EH (cell line): ENCODE measurements around the gene PAMR1.
"Not testable (repeated sequence)": the region's sequence is repeated elsewhere in the genome, so short reads cannot be mapped to it uniquely, and the experiment has no call there.

Experiments used
- DNase-seq: peaks from one replicate; pipeline ENCODE4 v3.0.0-alpha.2; 2015; ENCODE audit warnings: low read depth

PAMR1 gene

GRCh38 chr11:35543481-35543880 is 18.1 kb upstream of the PAMR1 start:
- DNase-seq, result no peak

DNA sequence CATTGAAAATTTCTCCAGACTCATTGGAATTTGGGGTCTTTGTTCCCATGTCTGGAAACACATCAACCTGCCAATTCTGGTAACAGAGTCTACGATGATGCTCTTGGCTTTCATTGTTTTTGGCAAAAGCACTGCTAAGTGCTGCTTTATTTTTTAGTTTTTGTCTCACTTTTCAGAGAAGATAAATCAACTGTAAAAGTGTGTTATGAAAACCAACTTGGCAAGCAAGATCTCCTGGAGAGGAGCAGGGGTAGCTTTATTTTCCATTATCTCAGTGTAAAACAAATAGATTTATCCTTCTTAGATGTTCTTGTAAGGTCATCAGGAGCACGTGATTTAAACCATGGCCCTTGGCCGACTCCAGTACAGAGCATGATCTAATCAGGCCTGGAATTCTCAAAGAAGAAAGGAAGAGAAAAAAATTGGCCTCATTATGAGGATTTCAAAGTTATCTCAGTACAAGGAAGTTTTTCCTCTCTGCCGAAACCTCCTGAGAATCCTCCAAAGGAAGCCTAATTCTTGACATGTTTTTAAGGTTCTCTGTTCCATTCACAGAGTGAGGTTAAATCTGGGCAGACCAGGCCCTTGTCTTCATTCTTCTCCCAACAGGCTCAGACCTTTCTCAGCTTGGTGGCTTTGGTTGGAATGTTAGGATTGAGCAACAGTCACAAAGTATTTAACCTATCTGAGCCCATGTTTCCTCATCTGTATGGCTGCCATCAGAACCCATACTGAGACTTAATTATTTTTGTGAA is 16.4 kb upstream of the PAMR1 start:
- peak; percentile 96 for DNase-seq

- peak; percentile 44 for DNase-seq
These were observed 15.1 kb upstream of the PAMR1 start for GRCh38 chr11:35540526-35540925.

DNA sequence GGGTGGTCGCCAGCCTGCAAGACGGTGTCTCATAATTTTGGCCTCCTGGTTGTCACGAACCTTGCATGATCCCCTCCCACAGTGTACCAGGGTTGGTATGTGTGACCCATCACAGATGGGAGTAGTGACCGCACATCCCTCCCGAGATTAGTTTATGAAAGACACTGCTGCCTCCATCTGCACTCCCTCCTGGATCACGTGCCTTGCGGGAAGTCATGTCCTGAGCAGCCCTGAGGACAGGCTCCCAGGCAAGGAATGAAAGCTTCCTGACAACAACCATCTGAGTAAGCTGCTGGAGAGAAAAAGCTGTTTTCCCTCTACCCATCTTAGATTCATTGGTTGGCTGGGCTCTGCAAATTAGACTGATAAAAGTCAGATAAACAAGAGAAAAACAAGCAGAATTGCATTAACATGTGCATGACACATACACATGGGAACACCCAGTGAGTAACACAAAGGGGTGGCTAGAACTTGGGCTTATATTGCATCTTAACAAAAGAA is 14.4 kb upstream of the PAMR1 start:
- DNase-seq, result peak; percentile 96

- peak; percentile 59 for DNase-seq
These were observed 13.8 kb upstream of the PAMR1 start for GRCh38 chr11:35539256-35539655.

DNA sequence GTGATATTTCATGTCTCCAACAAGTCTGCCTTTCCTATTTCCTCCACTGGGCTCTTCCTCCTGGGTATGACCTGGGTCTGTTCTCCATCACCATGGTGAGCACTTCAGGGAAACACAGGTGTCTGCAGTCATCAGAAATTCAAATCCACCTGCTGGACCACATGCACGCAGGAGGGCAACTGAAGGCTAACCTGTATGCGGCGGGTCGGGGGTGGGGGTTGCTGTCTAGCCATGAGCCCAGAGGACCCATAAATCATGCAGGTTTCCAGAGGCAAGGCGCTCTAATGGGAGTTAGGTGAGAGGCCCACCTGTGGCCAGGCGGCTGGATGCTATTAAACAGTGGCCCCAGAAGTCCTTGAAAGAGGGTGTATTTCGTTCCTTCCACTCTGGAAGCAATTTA is 11.1 kb upstream of the PAMR1 start:
- DNase-seq, result no peak

- peak; percentile 59 for DNase-seq
These were observed 5.8 kb upstream of the PAMR1 start for GRCh38 chr11:35531246-35531645.

DNA sequence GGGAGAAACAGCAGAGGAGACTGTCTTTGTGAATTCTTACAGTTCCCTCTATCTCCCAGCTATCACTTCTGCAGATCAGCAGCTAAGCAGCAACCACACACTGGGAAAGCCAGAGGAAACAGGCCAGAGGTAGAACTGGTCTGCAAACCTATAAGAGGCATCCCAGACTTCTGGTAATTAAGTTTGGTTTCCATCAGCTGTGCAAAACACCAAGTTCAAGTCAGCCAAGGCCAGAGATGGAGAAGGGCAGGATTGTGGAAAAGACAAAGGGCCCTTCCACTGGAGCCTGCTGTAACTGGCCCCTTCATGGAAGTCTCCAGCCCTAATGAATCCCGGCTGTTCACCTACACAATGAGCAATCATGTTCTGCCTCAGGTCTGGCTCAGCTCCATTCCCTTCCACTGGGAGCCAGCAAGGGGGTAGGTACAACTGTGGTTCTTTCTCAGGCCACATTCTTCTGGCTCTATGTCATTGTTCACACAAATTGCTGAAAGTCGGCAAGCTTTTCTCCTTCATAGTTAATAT is 4.6 kb upstream of the PAMR1 start:
- peak; percentile 97 for DNase-seq

DNA sequence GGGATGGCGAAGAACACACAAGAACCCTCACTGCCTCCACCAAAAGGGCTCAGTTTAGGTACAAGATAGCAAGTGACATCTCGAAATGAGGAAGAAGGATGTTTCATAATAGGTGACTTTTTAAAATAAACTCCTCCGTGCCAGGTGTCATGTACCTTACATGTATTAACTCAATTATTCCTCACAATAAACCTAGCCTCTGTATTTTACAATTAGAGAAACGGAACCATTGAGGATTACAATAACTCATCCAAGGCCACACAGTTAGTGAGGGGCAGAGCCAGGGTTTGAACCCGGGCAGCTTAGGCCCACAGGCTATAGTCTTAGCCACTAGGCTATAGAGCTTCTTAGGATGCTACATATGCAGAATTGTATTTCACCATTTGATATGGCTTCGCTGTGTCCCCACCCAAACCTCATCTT is 965 bp upstream of the PAMR1 start:
- peak; percentile 39 for DNase-seq

DNA sequence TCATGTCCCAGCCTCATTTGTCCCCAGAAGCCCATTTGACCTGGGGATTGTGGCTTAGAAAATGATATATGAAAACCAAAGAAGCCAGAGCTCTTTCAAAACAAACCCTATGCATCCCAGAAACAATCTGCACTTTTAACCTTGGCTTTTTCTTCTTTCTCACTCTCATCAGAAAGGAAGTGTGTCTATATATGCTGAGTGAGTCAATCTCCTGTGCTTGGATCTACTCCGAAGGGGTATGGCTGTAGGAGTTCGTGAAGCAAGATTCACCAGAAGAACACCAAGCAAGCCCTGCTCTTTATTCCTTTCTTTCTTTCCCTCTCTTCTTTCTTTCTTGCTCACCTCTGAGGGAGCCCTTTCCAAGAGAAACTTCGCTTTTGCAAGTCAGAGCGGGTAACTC is 636 bp downstream of the PAMR1 start:
- DNase-seq, result peak; percentile 69

DNA sequence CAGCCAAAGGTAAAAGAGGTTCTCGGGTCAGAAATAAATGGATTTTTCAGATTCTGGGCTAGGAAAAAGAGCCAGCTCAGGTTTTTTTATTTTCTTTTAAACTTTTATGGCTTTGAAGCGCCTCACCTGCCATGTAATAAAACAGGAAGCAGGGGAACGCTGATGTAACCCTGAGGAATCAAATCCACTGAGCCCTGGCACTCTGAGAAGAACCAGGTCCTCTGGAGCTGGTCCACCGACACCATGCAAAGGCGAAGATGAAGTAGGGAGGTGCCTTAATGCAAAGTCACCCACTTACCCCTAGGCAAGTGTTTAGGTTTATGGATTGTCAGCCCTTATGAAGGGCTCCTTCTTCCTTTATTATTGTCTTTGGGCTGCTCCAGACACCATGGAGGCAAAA is 1.6 kb downstream of the PAMR1 start:
- no peak for DNase-seq

DNA sequence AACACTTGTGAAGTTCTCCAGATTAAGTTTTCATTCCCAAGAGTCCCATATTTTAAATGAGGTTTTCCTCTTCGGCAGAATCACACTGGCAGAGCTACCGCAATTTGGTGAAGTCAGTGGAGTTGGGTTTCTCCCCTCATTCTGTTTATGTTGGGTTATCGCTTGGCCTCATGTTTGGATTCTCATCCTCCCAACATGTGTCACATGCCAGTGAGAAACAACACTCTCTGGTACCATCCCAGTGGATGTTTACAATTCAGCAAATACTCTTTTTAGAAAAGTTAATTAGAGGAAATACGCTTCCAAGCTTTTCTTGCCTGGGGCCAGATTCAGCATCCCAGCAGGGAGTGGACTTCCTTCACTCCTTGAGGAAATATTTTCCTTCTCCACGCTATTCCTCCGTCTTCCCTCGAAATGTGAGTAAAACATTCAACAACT is 2.1 kb downstream of the PAMR1 start:
- peak; percentile 93 for DNase-seq

GRCh38 chr11:35522091-35522490 is 3.3 kb downstream of the PAMR1 start:
- DNase-seq, result not testable (repeated sequence)

GRCh38 chr11:35520376-35520775 is 5.0 kb downstream of the PAMR1 start:
- DNase-seq, result peak; percentile 35

- DNase-seq, result peak; percentile 27
These were observed 6.7 kb downstream of the PAMR1 start for GRCh38 chr11:35518766-35519165.

GRCh38 chr11:35517481-35517880 is 7.9 kb downstream of the PAMR1 start:
- no peak for DNase-seq

- no peak for DNase-seq
These were observed 9.0 kb downstream of the PAMR1 start for GRCh38 chr11:35516403-35516802.

DNA sequence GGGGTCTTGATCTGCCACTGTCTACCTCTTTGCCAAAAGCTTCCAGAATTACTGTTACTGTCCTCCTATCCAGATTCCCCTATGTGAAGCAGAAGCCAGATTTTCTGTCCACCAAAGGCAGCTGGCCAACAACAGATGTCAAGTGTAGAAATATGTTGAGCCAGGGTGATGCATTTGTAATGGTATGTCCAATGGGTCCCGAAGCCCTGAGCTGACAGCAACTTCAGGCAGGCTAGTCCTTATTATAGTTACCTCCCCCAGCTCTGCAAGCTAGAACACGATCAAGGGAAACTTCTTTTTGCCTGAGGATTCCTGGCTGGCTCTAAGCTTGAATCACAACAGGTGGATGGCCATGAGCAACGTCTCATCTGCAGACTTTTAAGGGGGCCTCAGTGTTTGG is 10.2 kb downstream of the PAMR1 start:
- DNase-seq, result peak; percentile 93

DNA sequence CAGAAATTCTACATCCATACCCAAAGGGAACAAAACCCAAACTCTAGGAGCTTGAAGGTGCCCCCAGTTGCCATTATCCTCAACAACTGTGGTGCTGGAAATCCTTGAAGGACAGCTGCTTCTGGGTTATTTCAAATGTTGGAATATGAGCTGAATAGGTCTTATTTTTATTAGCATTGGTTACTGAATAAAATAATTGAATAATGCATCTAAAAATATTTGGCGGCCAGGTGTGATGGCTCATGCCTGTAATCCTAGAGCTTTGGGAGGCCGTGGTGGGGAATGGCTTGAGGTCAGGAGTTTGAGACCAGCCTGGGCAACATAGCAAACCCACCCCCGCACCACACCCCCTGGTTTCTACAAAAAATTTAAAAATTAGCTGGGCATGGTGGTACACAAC is 10.9 kb downstream of the PAMR1 start:
- DNase-seq, result no peak

DNA sequence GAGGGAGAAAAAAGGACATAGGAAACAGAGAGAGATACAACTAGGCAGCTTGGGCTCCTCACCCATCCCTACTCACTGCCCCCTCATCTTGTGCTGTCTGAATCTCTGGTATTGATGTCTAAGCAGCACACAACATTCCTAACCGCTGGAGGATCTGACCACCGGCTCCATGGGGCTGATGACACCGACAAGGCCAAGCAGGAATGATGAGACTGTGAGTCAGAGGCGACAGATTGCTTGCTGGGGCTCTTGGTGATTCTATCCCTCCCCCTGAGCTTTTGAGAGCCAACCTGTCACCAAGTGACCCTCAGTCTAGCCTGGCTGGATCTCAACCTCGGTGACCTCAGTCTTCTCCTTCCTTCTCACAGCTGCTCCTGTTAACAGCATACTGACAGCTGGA is 13.8 kb downstream of the PAMR1 start:
- DNase-seq, result peak; percentile 96

- DNase-seq, result peak; percentile 34
These were observed 17.7 kb downstream of the PAMR1 start for GRCh38 chr11:35507688-35508087.

- DNase-seq, result no peak
These were observed 23.6 kb downstream of the PAMR1 start for GRCh38 chr11:35501776-35502175.

DNA sequence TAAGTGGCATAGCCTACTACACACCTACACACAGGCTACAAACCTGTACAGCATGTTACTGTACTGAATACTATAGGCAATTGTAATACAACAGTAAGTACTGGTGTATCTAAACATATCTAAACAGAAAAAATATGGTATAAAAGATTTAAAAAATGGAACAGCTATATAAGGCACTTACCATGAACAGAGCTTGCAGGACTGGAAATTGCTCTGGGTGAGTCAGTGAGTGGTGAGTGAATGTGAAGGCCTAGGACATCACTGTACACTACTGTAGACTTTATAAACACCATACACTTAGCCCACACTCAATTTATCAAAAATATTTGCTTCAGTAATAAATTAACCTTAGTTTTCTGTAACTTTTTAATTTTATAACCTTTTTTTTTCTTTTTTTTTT is 24.7 kb downstream of the PAMR1 start:
- DNase-seq, result no peak

DNA sequence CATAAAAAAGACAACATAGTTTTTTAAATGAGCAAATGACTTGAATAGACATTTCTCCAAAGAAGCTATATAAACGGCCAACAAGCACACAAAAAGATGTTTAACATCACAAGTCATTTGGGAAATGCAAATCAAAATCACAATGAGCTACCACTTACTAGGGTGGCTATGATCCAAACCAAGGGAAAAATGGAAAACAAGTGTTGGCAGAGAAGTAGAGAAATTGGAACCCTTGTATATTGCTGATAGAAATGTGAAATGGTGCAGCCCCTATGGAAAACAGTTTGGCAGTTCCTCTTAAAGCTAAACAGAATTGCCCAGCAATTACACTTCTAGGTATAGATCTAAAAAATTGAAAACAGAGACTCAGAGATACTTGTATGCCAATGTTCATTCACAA is 29.0 kb downstream of the PAMR1 start:
- DNase-seq, result no peak
